GM21619 (cell line): ENCODE data around the gene USP48.

Experiments
- ATAC-seq: cut with Tn5 transposase; IDR thresholded peaks from one replicate; pipeline ENCODE4 v1.9.1; 2021; ENCODE audit not compliant: unreplicated experiment

The USP48 gene

GRCh38 chr1:21670059-21670881 is 112.7 kb downstream of the USP48 start:
- no peak for ATAC-seq

- ATAC-seq = no peak
Measured at GRCh38 chr1:21669258-21670058, 113.5 kb downstream of the USP48 start, which contains the start of gene RAP1GAP. RAP1GAP (minus strand) TSS chr1:21669357; CDS start chr1:21620032, 49,325 bp downstream.

- no peak for ATAC-seq
Measured at GRCh38 chr1:21668951-21669257, 114.0 kb downstream of the USP48 start.

- ATAC-seq = no peak
Measured at GRCh38 chr1:21668232-21668950, 114.6 kb downstream of the USP48 start.

- no peak for ATAC-seq
Measured at GRCh38 chr1:21667348-21668231, 115.4 kb downstream of the USP48 start.

GRCh38 chr1:21666576-21667320 is 116.2 kb downstream of the USP48 start:
- ATAC-seq = no peak

- no peak for ATAC-seq
Measured at GRCh38 chr1:21665711-21666575, 117.0 kb downstream of the USP48 start.

- no peak for ATAC-seq
Measured at GRCh38 chr1:21664806-21665588, 118.0 kb downstream of the USP48 start.

- ATAC-seq = no peak
Measured at GRCh38 chr1:21663951-21664805, 118.8 kb downstream of the USP48 start.

- no peak for ATAC-seq
Measured at GRCh38 chr1:21663248-21663950, 119.5 kb downstream of the USP48 start.

GRCh38 chr1:21662426-21663247 is 120.3 kb downstream of the USP48 start:
- no peak for ATAC-seq

- ATAC-seq = no peak
Measured at GRCh38 chr1:21661886-21662285, 121.1 kb downstream of the USP48 start.

- no peak for ATAC-seq
Measured at GRCh38 chr1:21659924-21660326, 123.0 kb downstream of the USP48 start.

GRCh38 chr1:21659099-21659923 is 123.6 kb downstream of the USP48 start:
- no peak for ATAC-seq
